Measurements from ENCODE around the gene VSIG10.
"Not testable (repeated sequence)": the region's sequence is repeated elsewhere in the genome, so short reads cannot be mapped to it uniquely, and the experiment has no call there.

The VSIG10 gene

DNA sequence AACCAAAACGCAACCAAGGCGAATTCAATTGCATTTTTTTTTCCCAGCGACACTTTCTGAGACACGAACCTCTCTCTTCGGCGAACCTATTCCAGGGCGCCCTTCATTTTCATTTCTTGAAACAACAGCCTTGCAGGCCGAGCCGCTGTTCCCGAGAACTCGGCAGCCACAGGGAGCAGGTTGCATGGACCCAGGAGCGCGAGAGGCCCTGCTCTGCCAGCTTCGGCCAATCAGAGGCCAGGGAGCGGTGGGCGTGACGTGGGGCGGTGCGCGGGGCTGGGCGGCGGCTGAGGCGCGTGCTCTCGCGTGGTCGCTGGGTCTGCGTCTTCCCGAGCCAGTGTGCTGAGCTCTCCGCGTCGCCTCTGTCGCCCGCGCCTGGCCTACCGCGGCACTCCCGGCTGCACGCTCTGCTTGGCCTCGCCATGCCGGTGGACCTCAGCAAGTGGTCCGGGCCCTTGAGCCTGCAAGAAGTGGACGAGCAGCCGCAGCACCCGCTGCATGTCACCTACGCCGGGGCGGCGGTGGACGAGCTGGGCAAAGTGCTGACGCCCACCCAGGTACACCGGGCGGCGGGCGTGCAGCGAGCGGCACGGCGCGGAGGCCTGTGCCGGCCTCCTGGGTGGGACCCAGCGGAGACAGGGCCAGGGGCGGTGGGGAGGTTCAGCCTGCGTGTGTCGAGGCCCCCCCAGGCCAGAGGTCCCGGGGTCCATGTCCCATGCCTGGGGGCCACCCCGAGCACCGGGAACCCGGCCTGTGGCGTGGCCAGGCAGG is 32.2 kb upstream of the VSIG10 start, which contains the start of gene PEBP1:
TSS of gene PEBP1 (plus strand) at position 337 of the 771 bp plus-strand sequence. CDS start at position 423, 86 bp downstream.
- H3K27me3 ChIP-seq (ENCODE audit: control insufficient read depth in 1 of 2, insufficient read depth in 2 of 2, low read length in 2 of 2), result no peaks in the 10 kb centered on the region
- peak within 1 kb of the TSS; percentile 86 for H3K27ac ChIP-seq (ENCODE audit: low read depth, low read length)
- H3K4me1 ChIP-seq (ENCODE audit: insufficient read depth, low read length), result peaks cover 12% of the 10 kb centered on the region
- peak within 1 kb of the TSS; percentile 84 for H3K9ac ChIP-seq (ENCODE audit: low read length)
- peak within 1 kb of the TSS; percentile 73 to 96 for H3K4me3 ChIP-seq (ENCODE audit: low read depth in 1 of 2, low read length in 2 of 2)
- no peaks in the 10 kb centered on the region for H3K9me3 ChIP-seq (ENCODE audit: low read length)
- peaks cover 18% of the 10 kb centered on the region for H3K36me3 ChIP-seq (ENCODE audit: insufficient read depth, low read length)

DNA sequence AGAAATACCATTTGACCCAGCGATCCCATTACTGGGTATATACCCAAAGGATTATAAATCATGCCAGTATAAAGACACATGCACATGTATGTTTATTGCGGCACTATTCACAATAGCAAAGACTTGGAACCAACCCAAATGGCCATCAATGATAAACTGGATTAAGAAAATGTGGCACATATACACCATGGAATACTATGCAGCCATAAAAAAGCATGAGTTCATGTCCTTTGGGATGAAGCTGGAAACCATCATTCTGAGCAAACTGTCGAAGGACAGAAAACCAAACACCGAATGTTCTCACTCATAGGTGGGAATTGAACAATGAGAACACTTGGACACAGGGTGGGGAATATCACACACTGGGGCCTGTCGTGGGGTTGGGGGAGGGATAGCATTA is 25.6 kb upstream of the VSIG10 start:
- H3K27ac ChIP-seq (ENCODE audit: low read depth, low read length); H3K4me3 ChIP-seq (ENCODE audit: low read depth in 1 of 2, low read length in 2 of 2): not testable (repeated sequence)

DNA sequence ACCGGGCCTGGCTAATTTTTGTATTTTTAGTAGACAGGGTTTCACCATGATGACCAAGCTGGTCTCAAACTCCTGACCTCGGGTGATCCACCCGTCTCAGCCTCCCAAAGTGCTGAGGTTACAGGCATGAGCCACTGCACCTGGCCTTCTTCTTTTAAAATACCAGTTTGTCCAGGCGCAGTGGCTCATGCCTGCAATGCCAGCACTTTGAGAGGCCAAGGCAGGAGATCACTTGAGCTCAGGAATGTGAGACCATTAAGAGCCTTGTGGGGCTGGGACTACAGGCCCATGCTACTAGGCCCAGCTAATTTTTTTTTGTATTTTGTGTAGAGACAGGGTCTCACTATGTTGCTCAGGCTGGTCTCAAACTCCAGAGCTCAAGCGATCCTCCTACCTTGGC is 24.1 kb upstream of the VSIG10 start:
- no peaks in the 10 kb centered on the region for H3K4me1 ChIP-seq (ENCODE audit: insufficient read depth, low read length)
- no peak overlapping the region for H3K4me3 ChIP-seq (ENCODE audit: low read depth in 1 of 2, low read length in 2 of 2)
- H3K9me3 ChIP-seq (ENCODE audit: low read length), result no peaks in the 10 kb centered on the region
- no peaks in the 10 kb centered on the region for H3K27me3 ChIP-seq (ENCODE audit: control insufficient read depth in 1 of 2, insufficient read depth in 2 of 2, low read length in 2 of 2)
- no peaks in the 10 kb centered on the region for H3K36me3 ChIP-seq (ENCODE audit: insufficient read depth, low read length)
- H3K9ac ChIP-seq (ENCODE audit: low read length), result no peak overlapping the region
- H3K27ac ChIP-seq (ENCODE audit: low read depth, low read length), result no peak overlapping the region

More for the DNA sequence above, 25.6 kb upstream of the VSIG10 start:
- not testable (repeated sequence) for H3K27me3 ChIP-seq (ENCODE audit: control insufficient read depth in 1 of 2, insufficient read depth in 2 of 2, low read length in 2 of 2); H3K36me3 ChIP-seq (ENCODE audit: insufficient read depth, low read length); H3K9ac ChIP-seq (ENCODE audit: low read length); H3K9me3 ChIP-seq (ENCODE audit: low read length); H3K4me1 ChIP-seq (ENCODE audit: insufficient read depth, low read length)

DNA sequence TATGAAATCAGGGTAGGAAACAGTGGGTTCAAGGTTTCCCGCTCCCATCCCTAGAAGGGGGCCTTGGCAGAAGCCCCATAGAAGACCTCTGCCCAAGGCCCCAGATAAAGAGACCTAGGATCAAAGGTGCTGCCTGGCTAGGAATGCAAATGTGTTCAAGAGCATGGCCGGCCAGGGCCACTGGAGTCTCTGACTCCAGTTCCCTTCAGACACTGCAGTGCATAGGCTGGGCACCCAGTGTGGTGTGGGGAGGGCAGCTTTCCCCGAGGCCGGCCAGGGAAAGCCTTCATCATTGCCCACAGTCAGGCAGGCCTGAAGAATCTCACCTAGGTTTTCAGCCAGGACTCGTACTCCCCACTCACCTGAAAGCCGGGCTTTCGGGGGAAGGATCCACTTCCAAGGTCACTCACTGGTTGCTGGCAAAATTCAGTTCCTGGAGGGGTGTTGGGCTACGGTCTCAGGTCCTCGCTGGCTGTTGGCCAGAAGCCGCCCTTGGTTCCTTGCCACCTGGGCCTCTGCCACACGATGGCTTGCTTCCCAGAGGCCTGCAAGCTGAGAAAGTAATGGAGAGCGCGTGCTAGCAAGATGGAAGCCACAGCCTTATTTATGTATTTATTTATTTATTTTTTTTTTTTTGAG is 22.4 kb upstream of the VSIG10 start:
- H3K4me1 ChIP-seq (ENCODE audit: insufficient read depth, low read length), result peaks cover 1% of the 10 kb centered on the region
- H3K4me3 ChIP-seq (ENCODE audit: low read depth in 1 of 2, low read length in 2 of 2), result no peak overlapping the region
- H3K9me3 ChIP-seq (ENCODE audit: low read length), result no peaks in the 10 kb centered on the region
- no peaks in the 10 kb centered on the region for H3K36me3 ChIP-seq (ENCODE audit: insufficient read depth, low read length)
- H3K27me3 ChIP-seq (ENCODE audit: control insufficient read depth in 1 of 2, insufficient read depth in 2 of 2, low read length in 2 of 2), result no peaks in the 10 kb centered on the region
- no peak overlapping the region for H3K9ac ChIP-seq (ENCODE audit: low read length)
- H3K27ac ChIP-seq (ENCODE audit: low read depth, low read length), result no peak overlapping the region

DNA sequence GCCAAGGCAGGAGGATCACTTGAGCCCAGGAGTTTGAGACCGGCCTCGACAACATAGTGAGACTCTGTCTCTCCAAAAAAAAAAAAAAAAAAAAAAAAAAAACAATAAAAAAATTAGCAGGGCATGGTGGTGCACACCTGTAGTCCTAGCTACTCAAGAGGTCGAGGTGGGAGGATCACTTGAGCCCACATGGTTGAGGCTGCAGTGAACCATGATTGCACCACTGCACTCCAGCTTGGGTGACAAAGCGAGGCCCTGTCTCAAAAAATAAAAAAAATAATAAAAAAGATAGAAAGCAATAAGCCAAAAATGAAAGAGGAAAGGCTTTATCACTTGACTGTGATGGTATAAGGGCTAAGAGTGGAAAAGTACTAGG is 21.9 kb upstream of the VSIG10 start:
- Histone ChIP-seq H3K9ac (ENCODE audit: low read length) (no peak overlapping the region), H3K27ac (ENCODE audit: low read depth, low read length) (no peak overlapping the region), H3K36me3 (ENCODE audit: insufficient read depth, low read length) (no peaks in the 10 kb centered on the region), H3K4me3 (ENCODE audit: low read depth in 1 of 2, low read length in 2 of 2) (no peak overlapping the region), H3K9me3 (ENCODE audit: low read length) (no peaks in the 10 kb centered on the region), H3K27me3 (ENCODE audit: control insufficient read depth in 1 of 2, insufficient read depth in 2 of 2, low read length in 2 of 2) (no peaks in the 10 kb centered on the region), H3K4me1 (ENCODE audit: insufficient read depth, low read length) (peaks cover 5% of the 10 kb centered on the region)

DNA sequence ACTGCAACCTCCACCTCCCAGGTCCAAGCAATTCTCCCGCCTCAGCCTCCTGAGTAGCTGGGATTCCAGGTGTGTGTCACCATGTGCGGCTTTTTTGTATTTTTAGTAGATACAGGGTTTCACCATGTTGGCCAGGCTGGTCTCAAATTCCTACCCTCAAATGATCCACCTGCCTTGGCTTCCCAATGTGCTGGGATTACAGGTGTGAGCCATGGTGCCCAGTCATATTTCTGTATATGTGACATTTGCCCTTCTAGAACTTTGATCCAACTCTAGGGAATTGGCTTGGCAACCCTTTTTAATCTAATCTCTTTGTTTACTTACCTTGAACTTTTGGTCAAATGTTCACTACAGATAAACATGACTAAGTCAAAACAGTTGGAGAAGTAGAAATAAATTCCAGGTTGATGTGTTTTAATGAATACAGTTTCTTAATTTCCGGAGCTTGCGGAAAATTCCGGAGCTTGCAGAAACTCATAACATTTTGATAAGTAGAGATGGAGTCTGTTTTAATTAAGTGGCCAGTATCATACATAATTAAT is 20.6 kb upstream of the VSIG10 start:
- Histone ChIP-seq H3K9me3 (ENCODE audit: low read length) (no peaks in the 10 kb centered on the region), H3K9ac (ENCODE audit: low read length) (no peak overlapping the region), H3K4me3 (ENCODE audit: low read depth in 1 of 2, low read length in 2 of 2) (no peak overlapping the region), H3K36me3 (ENCODE audit: insufficient read depth, low read length) (no peaks in the 10 kb centered on the region), H3K4me1 (ENCODE audit: insufficient read depth, low read length) (peaks cover 5% of the 10 kb centered on the region), H3K27ac (ENCODE audit: low read depth, low read length) (no peak overlapping the region), H3K27me3 (ENCODE audit: control insufficient read depth in 1 of 2, insufficient read depth in 2 of 2, low read length in 2 of 2) (no peaks in the 10 kb centered on the region)

DNA sequence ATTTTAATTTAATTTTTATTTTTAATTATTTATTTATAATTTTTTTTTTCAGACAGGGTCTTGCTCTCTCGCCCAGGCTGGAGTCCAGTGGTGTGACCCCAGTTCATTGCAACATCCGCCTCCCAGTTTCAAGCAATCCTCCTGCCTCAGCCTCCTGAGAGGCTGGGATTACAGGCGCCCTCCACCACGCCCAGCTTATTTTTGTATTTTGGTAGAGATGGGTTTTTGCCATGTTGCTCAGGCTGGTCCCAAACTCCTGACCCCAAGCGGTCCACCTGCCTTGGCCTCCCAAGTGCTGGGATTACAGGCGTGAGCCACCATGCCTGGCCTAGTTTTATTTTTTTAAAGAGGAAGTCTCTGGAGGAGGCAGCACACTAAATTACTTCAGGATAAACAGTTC is 18.5 kb upstream of the VSIG10 start:
- Histone ChIP-seq H3K4me1 (ENCODE audit: insufficient read depth, low read length) (peaks cover 5% of the 10 kb centered on the region), H3K4me3 (ENCODE audit: low read depth in 1 of 2, low read length in 2 of 2) (no peak overlapping the region), H3K27me3 (ENCODE audit: control insufficient read depth in 1 of 2, insufficient read depth in 2 of 2, low read length in 2 of 2) (no peaks in the 10 kb centered on the region), H3K27ac (ENCODE audit: low read depth, low read length) (no peak overlapping the region), H3K36me3 (ENCODE audit: insufficient read depth, low read length) (no peaks in the 10 kb centered on the region), H3K9ac (ENCODE audit: low read length) (no peak overlapping the region), H3K9me3 (ENCODE audit: low read length) (no peaks in the 10 kb centered on the region)

DNA sequence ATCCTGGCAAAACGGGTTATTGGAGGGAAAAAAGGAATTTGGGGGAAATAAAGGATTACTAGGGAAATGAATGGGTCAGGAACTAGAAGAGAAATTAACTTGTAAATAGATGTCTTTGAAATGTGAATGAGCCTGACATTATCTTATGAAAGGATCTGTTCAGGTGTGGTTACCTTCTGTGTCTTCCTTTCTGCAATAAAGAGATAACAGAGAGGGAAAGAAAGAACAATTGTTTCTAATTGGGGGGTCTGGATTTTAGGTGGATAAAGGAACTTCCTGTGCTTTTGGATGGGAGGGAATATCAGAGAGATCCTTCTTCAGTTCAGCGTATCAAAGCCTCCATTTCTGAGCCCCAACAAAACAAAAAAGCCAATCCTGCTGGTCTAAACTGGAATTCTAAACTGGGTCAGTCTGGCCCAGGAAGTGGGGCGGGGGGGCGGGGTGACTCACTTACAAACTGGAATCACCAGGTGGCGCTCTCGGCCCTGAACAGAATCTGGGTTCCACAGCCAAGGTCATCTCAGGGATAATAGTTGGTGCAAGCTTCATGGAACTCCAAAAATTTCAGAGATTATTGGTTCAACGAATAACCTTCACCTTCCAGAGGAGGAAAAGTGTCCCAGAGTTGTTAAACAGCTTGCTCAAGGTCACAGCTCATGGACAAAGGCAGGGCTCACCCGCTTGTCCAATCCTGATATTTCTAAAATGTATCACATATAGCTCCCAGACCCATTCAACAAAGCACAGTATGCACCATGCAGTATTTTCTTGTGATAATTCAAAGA is 17.0 kb upstream of the VSIG10 start:
- peaks cover 5% of the 10 kb centered on the region for H3K4me1 ChIP-seq (ENCODE audit: insufficient read depth, low read length)
- no peak overlapping the region for H3K4me3 ChIP-seq (ENCODE audit: low read depth in 1 of 2, low read length in 2 of 2)
- H3K27me3 ChIP-seq (ENCODE audit: control insufficient read depth in 1 of 2, insufficient read depth in 2 of 2, low read length in 2 of 2), result no peaks in the 10 kb centered on the region
- no peak overlapping the region for H3K9ac ChIP-seq (ENCODE audit: low read length)
- H3K9me3 ChIP-seq (ENCODE audit: low read length), result no peaks in the 10 kb centered on the region
- H3K27ac ChIP-seq (ENCODE audit: low read depth, low read length), result no peak overlapping the region
- no peaks in the 10 kb centered on the region for H3K36me3 ChIP-seq (ENCODE audit: insufficient read depth, low read length)

DNA sequence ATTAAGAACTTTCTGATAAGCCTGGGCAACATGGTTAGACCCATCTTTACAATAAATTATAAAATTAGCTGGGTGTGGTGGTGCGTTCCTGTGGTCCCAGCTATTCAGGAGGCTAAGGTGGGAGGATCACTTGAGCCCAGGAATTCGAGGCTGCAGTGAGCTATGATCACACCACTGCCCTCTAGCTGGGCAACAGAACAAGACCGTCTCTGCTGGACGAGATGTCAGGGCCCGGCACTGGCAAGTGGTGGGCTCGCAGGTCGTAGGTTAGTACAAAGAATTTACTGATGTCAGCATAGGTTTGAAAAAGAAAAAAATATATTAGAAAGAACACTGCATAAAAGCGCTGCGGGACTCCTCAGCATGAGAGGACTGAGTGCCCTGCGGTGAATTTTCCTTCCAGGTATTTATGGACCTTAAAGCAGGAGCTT is 15.7 kb upstream of the VSIG10 start:
- H3K4me3 ChIP-seq (ENCODE audit: low read depth in 1 of 2, low read length in 2 of 2), result no peak overlapping the region
- H3K9me3 ChIP-seq (ENCODE audit: low read length), result no peaks in the 10 kb centered on the region
- no peaks in the 10 kb centered on the region for H3K36me3 ChIP-seq (ENCODE audit: insufficient read depth, low read length)
- H3K4me1 ChIP-seq (ENCODE audit: insufficient read depth, low read length), result peaks cover 5% of the 10 kb centered on the region
- H3K27me3 ChIP-seq (ENCODE audit: control insufficient read depth in 1 of 2, insufficient read depth in 2 of 2, low read length in 2 of 2), result no peaks in the 10 kb centered on the region
- H3K9ac ChIP-seq (ENCODE audit: low read length), result no peak overlapping the region
- H3K27ac ChIP-seq (ENCODE audit: low read depth, low read length), result no peak overlapping the region

DNA sequence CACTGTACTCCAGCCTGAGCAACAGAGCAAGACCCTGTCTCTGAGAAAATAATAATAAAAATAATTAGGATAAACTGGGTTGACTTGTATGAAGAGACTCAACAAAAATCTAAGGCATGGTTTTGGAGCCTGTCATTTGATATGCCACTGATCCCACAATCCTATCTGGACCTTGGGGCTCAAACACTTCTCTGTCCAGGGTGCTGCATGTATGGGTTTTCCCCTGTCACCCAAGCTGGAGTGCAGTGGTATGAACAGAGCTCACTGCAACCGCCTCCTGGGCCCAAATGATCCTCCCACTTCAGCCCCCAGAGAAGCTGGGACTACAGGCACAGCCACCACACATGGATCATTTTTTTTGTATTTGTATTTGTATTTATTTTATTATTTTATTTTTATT is 5.3 kb upstream of the VSIG10 start:
- H3K4me1 ChIP-seq (ENCODE audit: insufficient read depth, low read length), result no peaks in the 10 kb centered on the region
- no peaks in the 10 kb centered on the region for H3K9me3 ChIP-seq (ENCODE audit: low read length)
- H3K9ac ChIP-seq (ENCODE audit: low read length), result no peak overlapping the region
- H3K4me3 ChIP-seq (ENCODE audit: low read depth in 1 of 2, low read length in 2 of 2), result no peak overlapping the region
- no peaks in the 10 kb centered on the region for H3K36me3 ChIP-seq (ENCODE audit: insufficient read depth, low read length)
- no peaks in the 10 kb centered on the region for H3K27me3 ChIP-seq (ENCODE audit: control insufficient read depth in 1 of 2, insufficient read depth in 2 of 2, low read length in 2 of 2)
- no peak overlapping the region for H3K27ac ChIP-seq (ENCODE audit: low read depth, low read length)

DNA sequence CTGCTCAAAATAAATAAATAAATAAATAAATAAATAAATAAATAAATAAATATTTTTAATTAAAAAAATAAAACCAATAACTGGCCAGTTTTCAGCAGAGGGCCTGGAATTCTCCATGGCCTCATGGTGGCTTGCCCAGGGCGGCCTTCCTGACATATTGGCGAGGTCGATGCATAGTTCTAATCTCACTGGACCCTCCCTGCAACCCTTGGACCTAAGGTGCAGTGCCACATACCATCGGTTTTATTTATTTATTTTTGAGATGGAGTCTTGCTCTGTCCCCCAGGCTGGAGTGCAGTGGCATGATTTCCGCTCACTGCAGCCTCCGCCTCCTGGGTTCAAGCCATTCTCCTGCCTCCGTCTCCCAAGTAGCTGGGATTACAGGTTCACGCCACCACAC is 3.9 kb upstream of the VSIG10 start:
- H3K27ac ChIP-seq (ENCODE audit: low read depth, low read length), result no peak overlapping the region
- no peaks in the 10 kb centered on the region for H3K36me3 ChIP-seq (ENCODE audit: insufficient read depth, low read length)
- H3K4me3 ChIP-seq (ENCODE audit: low read depth in 1 of 2, low read length in 2 of 2), result no peak overlapping the region
- no peak overlapping the region for H3K9ac ChIP-seq (ENCODE audit: low read length)
- H3K4me1 ChIP-seq (ENCODE audit: insufficient read depth, low read length), result no peaks in the 10 kb centered on the region
- no peaks in the 10 kb centered on the region for H3K9me3 ChIP-seq (ENCODE audit: low read length)
- H3K27me3 ChIP-seq (ENCODE audit: control insufficient read depth in 1 of 2, insufficient read depth in 2 of 2, low read length in 2 of 2), result no peaks in the 10 kb centered on the region

All from muscle layer of colon (tissue), 2 donors.